Osteocyte (in vitro differentiated cells): ENCODE data around the gene GRIP2. TPM values are rescaled to one million over a fixed set of nuclear protein-coding genes. Genes with fewer than 3 reads are reported as not detected.

Experiments
- DNase-seq: peaks from one replicate; pipeline ENCODE4 v3.0.0; 2021; ENCODE audit warnings: mixed read lengths; ENCODE audit not compliant: unreplicated experiment; ENCODE audit errors: extremely low spot score
- H3K27ac Mint-ChIP-seq: one replicate; pipeline ENCODE4 v1.8.0; 2021; ENCODE audit warnings: mild to moderate bottlenecking, mixed read lengths; ENCODE audit not compliant: unreplicated experiment
- H3K27me3 Mint-ChIP-seq: one replicate; pipeline ENCODE4 v1.8.0; 2021; ENCODE audit warnings: mixed read lengths; ENCODE audit not compliant: unreplicated experiment
- H3K36me3 Mint-ChIP-seq: one replicate; pipeline ENCODE4 v1.8.0; 2021; ENCODE audit warnings: mixed read lengths; ENCODE audit not compliant: unreplicated experiment
- H3K4me1 Mint-ChIP-seq: one replicate; pipeline ENCODE4 v1.8.0; 2021; ENCODE audit warnings: mixed read lengths; ENCODE audit not compliant: unreplicated experiment
- H3K4me3 Mint-ChIP-seq: one replicate; pipeline ENCODE4 v1.8.0; 2021; ENCODE audit warnings: mild to moderate bottlenecking, moderate library complexity, mixed read lengths; ENCODE audit not compliant: unreplicated experiment
- H3K9me3 Mint-ChIP-seq: one replicate; pipeline ENCODE4 v1.8.0; 2021; ENCODE audit warnings: mixed read lengths; ENCODE audit not compliant: unreplicated experiment
- total RNA-seq: library from RNA; stranded (reverse); gene quantifications from 2 replicates; pipeline ENCODE4 v1.2.1, GENCODE V29; 2021
- TF ChIP-seq, protein P1 (sequence below): fragments of 200-600 bp; sonication (generic); IDR thresholded peaks from 2 replicates; pipeline ENCODE4 v1.5.0; 2021; ENCODE audit warnings: antibody characterized with exemption, mild to moderate bottlenecking, moderate library complexity

The GRIP2 gene
- total RNA-seq, 1 donor from 2014 or later: 0.35 TPM

GRCh38 chr3:14522129-14522691, 17.9 kb downstream of the GRIP2 start:
- TF ChIP-seq, protein P1, sequence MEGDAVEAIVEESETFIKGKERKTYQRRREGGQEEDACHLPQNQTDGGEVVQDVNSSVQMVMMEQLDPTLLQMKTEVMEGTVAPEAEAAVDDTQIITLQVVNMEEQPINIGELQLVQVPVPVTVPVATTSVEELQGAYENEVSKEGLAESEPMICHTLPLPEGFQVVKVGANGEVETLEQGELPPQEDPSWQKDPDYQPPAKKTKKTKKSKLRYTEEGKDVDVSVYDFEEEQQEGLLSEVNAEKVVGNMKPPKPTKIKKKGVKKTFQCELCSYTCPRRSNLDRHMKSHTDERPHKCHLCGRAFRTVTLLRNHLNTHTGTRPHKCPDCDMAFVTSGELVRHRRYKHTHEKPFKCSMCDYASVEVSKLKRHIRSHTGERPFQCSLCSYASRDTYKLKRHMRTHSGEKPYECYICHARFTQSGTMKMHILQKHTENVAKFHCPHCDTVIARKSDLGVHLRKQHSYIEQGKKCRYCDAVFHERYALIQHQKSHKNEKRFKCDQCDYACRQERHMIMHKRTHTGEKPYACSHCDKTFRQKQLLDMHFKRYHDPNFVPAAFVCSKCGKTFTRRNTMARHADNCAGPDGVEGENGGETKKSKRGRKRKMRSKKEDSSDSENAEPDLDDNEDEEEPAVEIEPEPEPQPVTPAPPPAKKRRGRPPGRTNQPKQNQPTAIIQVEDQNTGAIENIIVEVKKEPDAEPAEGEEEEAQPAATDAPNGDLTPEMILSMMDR: no peak
- Mint-ChIP-seq H3K4me3 (no peak overlapping the region), H3K4me1 (peaks cover 10% of the 10 kb centered on the region), H3K27me3 (peaks cover 13% of the 10 kb centered on the region), H3K27ac (no peak overlapping the region), H3K9me3 (no peaks in the 10 kb centered on the region), H3K36me3 (no peaks in the 10 kb centered on the region)
- DNase-seq: no peak

DNA sequence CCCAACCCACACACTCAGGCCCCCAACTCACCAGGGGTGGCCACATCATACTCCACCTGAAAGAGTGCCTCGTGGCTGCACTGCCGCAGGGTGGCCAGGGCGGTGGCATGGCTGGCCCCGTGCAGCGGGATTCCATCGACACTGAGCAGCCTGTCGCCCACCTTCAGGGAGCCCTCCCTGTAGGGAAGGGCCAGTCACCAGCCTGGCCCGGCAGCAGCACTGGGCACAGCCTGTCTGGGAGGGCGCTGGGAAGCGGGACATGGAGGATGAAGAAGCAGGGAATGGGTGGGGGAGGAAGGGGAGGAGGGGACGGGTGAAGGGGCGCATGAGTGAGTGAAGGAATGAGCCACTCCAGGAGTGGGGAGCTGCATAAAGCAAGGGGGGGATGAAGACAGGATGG, 18.5 kb downstream of the GRIP2 start:
- H3K9me3 Mint-ChIP-seq: no peaks in the 10 kb centered on the region
- no peak for DNase-seq
- peaks cover 7% of the 10 kb centered on the region for H3K27me3 Mint-ChIP-seq
- H3K36me3 Mint-ChIP-seq: no peaks in the 10 kb centered on the region
- H3K4me3 Mint-ChIP-seq: no peak overlapping the region
- H3K4me1 Mint-ChIP-seq: peaks cover 10% of the 10 kb centered on the region
- TF ChIP-seq, protein P1: no peak
- no peak overlapping the region for H3K27ac Mint-ChIP-seq

- Mint-ChIP-seq H3K27ac (no peak overlapping the region), H3K4me1 (peaks cover 4% of the 10 kb centered on the region), H3K4me3 (no peak overlapping the region), H3K36me3 (no peaks in the 10 kb centered on the region), H3K27me3 (peaks cover 5% of the 10 kb centered on the region), H3K9me3 (no peaks in the 10 kb centered on the region)
- DNase-seq: no peak
- TF ChIP-seq, protein P1: no peak
Observed at GRCh38 chr3:14520967-14521366, 19.2 kb downstream of the GRIP2 start.

- DNase-seq: no peak
- Mint-ChIP-seq H3K9me3 (no peaks in the 10 kb centered on the region), H3K36me3 (no peaks in the 10 kb centered on the region), H3K27me3 (peaks cover 5% of the 10 kb centered on the region), H3K4me3 (no peak overlapping the region), H3K4me1 (no peaks in the 10 kb centered on the region), H3K27ac (no peak overlapping the region)
- TF ChIP-seq, protein P1: no peak
Observed at GRCh38 chr3:14520149-14520548, 20.0 kb downstream of the GRIP2 start.

GRCh38 chr3:14519406-14519805, 20.7 kb downstream of the GRIP2 start:
- H3K27ac Mint-ChIP-seq: no peak overlapping the region
- no peaks in the 10 kb centered on the region for H3K4me1 Mint-ChIP-seq
- H3K4me3 Mint-ChIP-seq: no peak overlapping the region
- peaks cover 5% of the 10 kb centered on the region for H3K27me3 Mint-ChIP-seq
- H3K9me3 Mint-ChIP-seq: no peaks in the 10 kb centered on the region
- no peak for DNase-seq
- H3K36me3 Mint-ChIP-seq: no peaks in the 10 kb centered on the region
- TF ChIP-seq, protein P1: no peak
